Measurements from ENCODE around the gene TTLL5. TPM values are rescaled to one million over a fixed set of nuclear protein-coding genes. Genes with fewer than 3 reads are reported as not detected.

The TTLL5 gene
- total RNA-seq, 1 experiment from 2014 or later, result 35.7 TPM

- H3K27me3 Mint-ChIP-seq (ENCODE audit: low read depth), result no peaks in the 10 kb centered on the region; the same call in 1 of the 2 replicates
- no peaks in the 10 kb centered on the region for H3K23me2 ChIP-seq (ENCODE audit: insufficient read length, low read depth, low read length, poor library complexity, severe bottlenecking)
- no peak overlapping the region for H2BK15ac ChIP-seq (ENCODE audit: low read depth, low read length)
- H2BK12ac ChIP-seq (ENCODE audit: insufficient read length, low read depth, low read length), result no peak overlapping the region
- no peaks in the 10 kb centered on the region for H4K20me1 ChIP-seq (ENCODE audit: control insufficient read depth, insufficient read depth, insufficient read length)
- H4K8ac ChIP-seq (replicated peaks; ENCODE audit: insufficient read length, low read depth, low read length), result no peak overlapping the region
- TF ChIP-seq CTCF (conservative IDR thresholded peaks at IDR 0.05), result peak; percentile 41
- H3K4me2 ChIP-seq (ENCODE audit: insufficient read depth, insufficient read length, low read length), result no peak overlapping the region
- no peak for DNase-seq
- no peak overlapping the region for H3K23ac ChIP-seq (ENCODE audit: insufficient read length, low read depth, low read length)
- no peaks in the 10 kb centered on the region for H3K9me3 Mint-ChIP-seq
- no peak overlapping the region for H3K4me3 Mint-ChIP-seq
- H3K18ac ChIP-seq (ENCODE audit: insufficient read length, low read depth, low read length), result no peak overlapping the region
- H2BK20ac ChIP-seq (ENCODE audit: low read depth, low read length, poor library complexity, severe bottlenecking), result no peak overlapping the region
- peaks cover 3 to 6% (median 3%) of the 10 kb centered on the region in 3 experiments for H3K36me3 Mint-ChIP-seq (ENCODE audit: insufficient read depth in 1 of 3, low read depth in 3 of 3)
- H3K9ac ChIP-seq (ENCODE audit: extremely low read depth, insufficient read length, low read length), result no peak overlapping the region
- H3K4me1 Mint-ChIP-seq, result peaks cover 10 to 22% of the 10 kb centered on the region in 2 experiments
- no peak overlapping the region for H2BK5ac ChIP-seq (ENCODE audit: insufficient read length, low read length)
- no peak overlapping the region for H3K27ac ChIP-seq (ENCODE audit: insufficient read length, low read depth, low read length)
- no peaks in the 10 kb centered on the region for H3K9me3 ChIP-seq (ENCODE audit: control insufficient read depth, low read depth, low read length)
- H3K14ac ChIP-seq (ENCODE audit: insufficient read depth, low read length), result no peak overlapping the region
- H3K56ac ChIP-seq (ENCODE audit: insufficient read length, low read depth, low read length), result no peak overlapping the region
- H3K79me1 ChIP-seq (ENCODE audit: insufficient read depth, low read depth, low read length, poor library complexity, severe bottlenecking), result no peaks in the 10 kb centered on the region
- H3K79me2 ChIP-seq (ENCODE audit: insufficient read depth, low read length), result no peaks in the 10 kb centered on the region
- H3T11ph ChIP-seq (ENCODE audit: low read length), result no peak overlapping the region
- H4K91ac ChIP-seq (ENCODE audit: insufficient read length, low read depth, low read length), result no peak overlapping the region
- no peak overlapping the region for H2AK5ac ChIP-seq (ENCODE audit: insufficient read length, low read length)
- H3K27me3 ChIP-seq (ENCODE audit: insufficient read depth, low read length), result no peaks in the 10 kb centered on the region
- H3K4me1 ChIP-seq (ENCODE audit: insufficient read depth, low read length), result no peaks in the 10 kb centered on the region
- H3K4ac ChIP-seq (ENCODE audit: low read depth, low read length), result no peak overlapping the region
- H3K27ac Mint-ChIP-seq, result peak overlapping the region in 2 of 3 experiments; percentile 47 to 73; a peak in 1 of 7 replicates
- no peak overlapping the region for H4K5ac ChIP-seq (ENCODE audit: insufficient read length, low read depth, low read length)
- no peak overlapping the region for H2AFZ ChIP-seq (ENCODE audit: low read length)
- WGBS (ENCODE audit: extremely low coverage, insufficient read length, low lambda C conversion rate), result no CpG with 5 or more reads among the region's 6 CpGs
- H2BK120ac ChIP-seq (ENCODE audit: low read depth, low read length, poor library complexity, severe bottlenecking), result no peak overlapping the region
Measured at GRCh38 chr14:75884198-75884611, 223.2 kb downstream of the TTLL5 start.
